HCT116 (cell line): ENCODE measurements around the gene EXD2. TPM values are rescaled to one million over a fixed set of nuclear protein-coding genes. Genes with fewer than 3 reads are reported as not detected.

Experiments
- ATAC-seq: fragments of 200-7000 bp; cut with Tn5 transposase; 2 replicates; pipeline ENCODE4 v1.9.1; 2020; ENCODE audit warnings: mild to moderate bottlenecking, moderate library complexity
- BruUV-seq: library from RNA; stranded (reverse); fragments of 400-500 nt; replicated peaks from 2 replicates; lab custom pipeline; 2021; lab: Mats Ljungman, UMichigan
- CTCF ChIA-PET: fragments of 300-600 bp; sonication (Branson Sonifier 250); formaldehyde crosslinking; loops from one replicate; lab custom pipeline; 2021; ENCODE audit warnings: antibody characterized with exemption; lab: Charles Lee
- POLR2A ChIA-PET: fragments of 300-600, 350-600 bp; sonication (Branson Sonifier 250); formaldehyde crosslinking; loops from one replicate; lab custom pipeline; 2021; ENCODE audit warnings: antibody characterized with exemption; lab: Charles Lee
- RAD21 ChIA-PET, 2 experiments: fragments of 300-600 bp; sonication (Branson Sonifier 250); formaldehyde crosslinking; loops; one replicate each; lab custom pipeline; 2023; ENCODE audit warnings: low total read pairs in 2 of 2; ENCODE audit not compliant: uncharacterized antibody in 2 of 2, unreplicated experiment in 2 of 2, low non-redundant PET in 1 of 2; lab: Charles Lee
- DNase-seq: peaks from one replicate; pipeline ENCODE4 v3.0.0-alpha.2; 2010; ENCODE audit warnings: low read depth, low spot score
- H2AFZ ChIP-seq: fragments of 200-600 bp; shearing (Covaris generic), sonication (generic); 2 replicates; pipeline ENCODE4 v1.6.1; 2017; ENCODE audit warnings: low read depth, mixed run types, mixed read lengths, antibody characterized with exemption, low read length; ENCODE audit not compliant: poor library complexity, severe bottlenecking
- H3K27ac ChIP-seq: 2 replicates; pipeline ENCODE4 v1.5.1; 2012; ENCODE audit warnings: low read depth, low read length
- H3K27me3 ChIP-seq: fragments of 200-600 bp; sonication (generic); 2 replicates; pipeline ENCODE4 v1.6.1; 2016; ENCODE audit warnings: mixed run types, low read length, mixed read lengths; ENCODE audit not compliant: insufficient read depth
- H3K36me3 ChIP-seq, 2 experiments: fragments of 200-500 bp in 1 of 2; fragments of 200-600 bp in 1 of 2; sonication (Bioruptor generic) in 1 of 2; sonication (generic) in 1 of 2; 2 replicates each; pipeline versions ENCODE4 v1.5.1 to v1.6.1; 2014 to 2016; ENCODE audit warnings: low read length in 2 of 2, inconsistent platforms in 1 of 2, mixed read lengths in 1 of 2, mixed run types in 1 of 2; ENCODE audit not compliant: insufficient read depth in 2 of 2, control insufficient read depth in 1 of 2
- H3K4me1 ChIP-seq, 2 experiments: fragments of 200-600 bp in 1 of 2; sonication (generic) in 1 of 2; 2 replicates each; pipeline versions ENCODE4 v1.5.1 to v1.6.1; 2012 to 2017; ENCODE audit warnings: low read length in 2 of 2, inconsistent platforms in 1 of 2, mild to moderate bottlenecking in 1 of 2, mixed read lengths in 1 of 2, mixed run types in 1 of 2, moderate library complexity in 1 of 2; ENCODE audit not compliant: insufficient read depth in 2 of 2, control insufficient read depth in 1 of 2
- H3K4me2 ChIP-seq: fragments of 200-600 bp; sonication (generic); 2 replicates; pipeline ENCODE4 v1.6.1; 2017; ENCODE audit warnings: mixed run types, low read length, mixed read lengths
- H3K4me3 ChIP-seq, 2 experiments: fragments of 200-600 bp in 1 of 2; sonication (generic) in 1 of 2; replicated peaks in 1 of 2; 2 replicates each; pipeline ENCODE4 v1.5.1; 2011 to 2016; ENCODE audit warnings: low read length in 2 of 2, control low read depth in 1 of 2, low read depth in 1 of 2, mild to moderate bottlenecking in 1 of 2, mixed read lengths in 1 of 2, mixed run types in 1 of 2
- H3K79me2 ChIP-seq: fragments of 200-600 bp; sonication (generic); 2 replicates; pipeline ENCODE4 v1.6.1; 2017; ENCODE audit warnings: mild to moderate bottlenecking, mixed run types, low read length, moderate library complexity, mixed read lengths; ENCODE audit not compliant: insufficient read depth
- H3K9ac ChIP-seq: fragments of 200-600 bp; sonication (generic); 2 replicates; pipeline ENCODE4 v1.6.1; 2016; ENCODE audit warnings: low read length, mixed read lengths
- H3K9me2 ChIP-seq: fragments of 200-600 bp; sonication (generic), shearing (Covaris generic); 2 replicates; pipeline ENCODE4 v1.6.1; 2017; ENCODE audit warnings: mixed run types, mild to moderate bottlenecking, moderate library complexity; ENCODE audit not compliant: insufficient read depth
- H3K9me3 ChIP-seq, 2 experiments: fragments of 200-500 bp in 1 of 2; fragments of 200-600 bp in 1 of 2; sonication (Bioruptor generic) in 1 of 2; sonication (generic) in 1 of 2; 2 replicates each; pipeline ENCODE4 v1.6.1; 2014 to 2017; ENCODE audit warnings: low read length in 2 of 2, mixed read lengths in 2 of 2, inconsistent platforms in 1 of 2, low read depth in 1 of 2, mild to moderate bottlenecking in 1 of 2, mixed run types in 1 of 2, moderate library complexity in 1 of 2; ENCODE audit not compliant: control insufficient read depth in 1 of 2, insufficient read depth in 1 of 2
- H4K20me1 ChIP-seq: fragments of 200-600 bp; sonication (generic), shearing (Covaris generic); 2 replicates; pipeline ENCODE4 v1.6.1; 2017; ENCODE audit warnings: mixed run types, mild to moderate bottlenecking, moderate library complexity; ENCODE audit not compliant: insufficient read depth
- CEBPB ChIP-seq: IDR thresholded peaks from 2 replicates; pipeline ENCODE4 v1.6.1; 2012; ENCODE audit warnings: low read depth
- MAX ChIP-seq: IDR thresholded peaks from 2 replicates; pipeline ENCODE4 v1.6.1; 2012
- POLR2A ChIP-seq: IDR thresholded peaks from 2 replicates; pipeline ENCODE4 v1.7.0; 2011; ENCODE audit warnings: borderline replicate concordance; ENCODE audit not compliant: insufficient read depth, insufficient read length; ENCODE audit errors: extremely low read depth
- intact Hi-C: fragments of 100-400 bp; cut with micrococcal nuclease; formaldehyde crosslinking; loops from 2 replicates; pipeline ENCODE4 v1.10.0; 2022
- total RNA-seq: library from RNA; stranded (reverse); gene quantifications from one replicate; pipeline ENCODE4 v1.2.1, GENCODE V29; 2021; ENCODE audit not compliant: unreplicated experiment
- TF ChIP-seq, protein P1 (sequence below): IDR thresholded peaks from 2 replicates; pipeline ENCODE4 v1.6.1; 2011; ENCODE audit warnings: mild to moderate bottlenecking, low read length, moderate library complexity; ENCODE audit not compliant: insufficient replicate concordance; ENCODE audit errors: extremely low read depth

The EXD2 gene
- total RNA-seq, 1 experiment from 2014 or later, result 20.2 TPM

GRCh38 chr14:69266572-69267345, 75.5 kb downstream of the EXD2 start:
- POLR2A ChIA-PET, result no interaction called here
- no peaks in the 10 kb centered on the region for H3K79me2 ChIP-seq
- TF ChIP-seq MAX (no peak), POLR2A (no peak)
- TF ChIP-seq, protein P1, sequence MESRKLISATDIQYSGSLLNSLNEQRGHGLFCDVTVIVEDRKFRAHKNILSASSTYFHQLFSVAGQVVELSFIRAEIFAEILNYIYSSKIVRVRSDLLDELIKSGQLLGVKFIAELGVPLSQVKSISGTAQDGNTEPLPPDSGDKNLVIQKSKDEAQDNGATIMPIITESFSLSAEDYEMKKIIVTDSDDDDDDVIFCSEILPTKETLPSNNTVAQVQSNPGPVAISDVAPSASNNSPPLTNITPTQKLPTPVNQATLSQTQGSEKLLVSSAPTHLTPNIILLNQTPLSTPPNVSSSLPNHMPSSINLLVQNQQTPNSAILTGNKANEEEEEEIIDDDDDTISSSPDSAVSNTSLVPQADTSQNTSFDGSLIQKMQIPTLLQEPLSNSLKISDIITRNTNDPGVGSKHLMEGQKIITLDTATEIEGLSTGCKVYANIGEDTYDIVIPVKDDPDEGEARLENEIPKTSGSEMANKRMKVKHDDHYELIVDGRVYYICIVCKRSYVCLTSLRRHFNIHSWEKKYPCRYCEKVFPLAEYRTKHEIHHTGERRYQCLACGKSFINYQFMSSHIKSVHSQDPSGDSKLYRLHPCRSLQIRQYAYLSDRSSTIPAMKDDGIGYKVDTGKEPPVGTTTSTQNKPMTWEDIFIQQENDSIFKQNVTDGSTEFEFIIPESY, result no peak
- H4K20me1 ChIP-seq, result no peaks in the 10 kb centered on the region
- H3K36me3 ChIP-seq, result no peaks in the 10 kb centered on the region
- BruUV-seq, result no TSS peak
- H3K9ac ChIP-seq, result no peak overlapping the region
- H2AFZ ChIP-seq, result no peak overlapping the region
- CTCF ChIA-PET, result no interaction called here
- H3K4me3 ChIP-seq, result no peak overlapping the region
- no peaks in the 10 kb centered on the region for H3K4me1 ChIP-seq
- intact Hi-C loops, result no loop called here
- no peaks in the 10 kb centered on the region for H3K9me3 ChIP-seq
- ATAC-seq (no peak), DNase-seq (no peak)
- no peak overlapping the region for H3K27ac ChIP-seq
- RAD21 ChIA-PET, result no interaction called here
- H3K4me2 ChIP-seq, result no peak overlapping the region
- H3K27me3 ChIP-seq, result peaks cover 8% of the 10 kb centered on the region; the same call in 1 of the 2 replicates
- no peaks in the 10 kb centered on the region for H3K9me2 ChIP-seq

DNA sequence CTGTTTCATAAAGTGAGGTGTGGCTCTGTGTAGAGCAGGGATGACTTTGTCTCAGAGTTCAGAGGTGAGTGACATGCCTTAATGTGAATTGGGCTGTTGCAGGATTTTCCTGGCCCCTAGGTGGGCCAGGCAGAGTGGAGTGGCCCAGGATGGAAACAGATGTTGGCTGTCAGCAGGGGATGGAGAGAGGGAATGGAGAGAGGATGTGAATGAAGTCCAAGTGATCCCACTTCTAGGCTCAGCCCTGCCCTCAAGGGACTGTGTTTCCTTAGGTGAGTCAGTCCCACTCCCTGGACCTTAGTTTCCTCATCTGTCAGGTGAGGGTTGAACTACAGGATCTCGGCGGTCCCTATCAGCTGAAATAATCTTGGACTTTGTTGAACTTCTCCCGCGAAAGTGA, 76.2 kb downstream of the EXD2 start:
- ATAC-seq (no peak), DNase-seq (no peak)
- BruUV-seq, result no TSS peak
- RAD21 ChIA-PET, result no interaction called here
- intact Hi-C loops, result no loop called here
- no peaks in the 10 kb centered on the region for H3K36me3 ChIP-seq
- POLR2A ChIA-PET, result no interaction called here
- CTCF ChIA-PET, result no interaction called here
- no peak overlapping the region for H3K27ac ChIP-seq
- H3K9me3 ChIP-seq, result no peaks in the 10 kb centered on the region
- H3K4me2 ChIP-seq, result no peak overlapping the region
- no peak overlapping the region for H3K9ac ChIP-seq
- no peak overlapping the region for H3K4me3 ChIP-seq
- no peaks in the 10 kb centered on the region for H3K79me2 ChIP-seq
- H3K9me2 ChIP-seq, result no peaks in the 10 kb centered on the region
- H3K27me3 ChIP-seq, result 0 out of 2 replicates have a peak, but pooled peaks cover 3% of the 10 kb centered on the region
- no peak for TF ChIP-seq CEBPB
- H4K20me1 ChIP-seq, result no peaks in the 10 kb centered on the region
- no peak overlapping the region for H2AFZ ChIP-seq
- H3K4me1 ChIP-seq, result no peaks in the 10 kb centered on the region
